ENCODE results near the gene SLC2A6. TPM values are rescaled to one million over a fixed set of nuclear protein-coding genes. Genes with fewer than 3 reads are reported as not detected.

The SLC2A6 gene
- total RNA-seq, 4 donors from 2014 or later = 2.1 to 4.9 (median 4.1) TPM

DNA sequence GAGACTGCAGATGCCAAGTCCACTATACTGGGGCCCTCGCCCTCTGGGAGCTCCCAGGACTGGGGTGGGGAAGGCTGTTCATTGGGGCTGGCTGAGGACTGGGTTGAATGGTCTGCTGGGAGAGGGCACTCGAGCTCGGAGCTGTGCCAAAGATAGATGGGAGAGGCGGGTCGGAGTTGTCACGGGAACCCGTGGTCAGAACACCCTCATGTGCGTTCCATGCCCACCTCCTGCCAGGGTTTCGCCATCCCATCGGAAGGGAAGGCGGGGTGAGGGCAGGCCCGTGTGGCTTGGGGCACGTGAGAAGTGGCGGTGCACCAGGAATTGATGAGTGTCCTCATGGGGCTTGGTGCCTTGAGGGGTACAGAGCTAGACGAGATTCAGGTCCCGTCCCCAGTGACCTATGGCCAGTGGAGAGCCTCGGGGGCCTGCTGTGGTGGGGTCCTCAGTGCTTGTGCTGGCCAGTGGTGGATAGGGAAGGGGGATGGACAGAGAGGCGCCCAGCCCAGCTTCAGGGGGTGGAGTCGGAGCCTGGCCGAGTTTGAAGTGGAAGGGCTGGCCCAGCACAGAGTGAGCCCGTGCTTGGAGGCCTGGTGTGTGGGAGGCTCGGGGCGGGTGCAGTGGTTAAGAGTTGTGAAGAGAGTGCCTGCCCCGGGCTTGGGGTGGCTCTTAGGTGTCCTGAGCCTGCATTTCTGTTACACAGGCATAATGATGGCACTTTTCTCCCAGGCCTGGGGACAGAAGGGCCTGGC, 14.9 kb downstream of the SLC2A6 start:
- ATAC-seq (ENCODE audit: low FRiP score) = no peak
- TF ChIP-seq CTCF (IDR thresholded peaks at IDR 0.05) = no peak
- DNase-seq (ENCODE audit: low spot score) = no peak

DNA sequence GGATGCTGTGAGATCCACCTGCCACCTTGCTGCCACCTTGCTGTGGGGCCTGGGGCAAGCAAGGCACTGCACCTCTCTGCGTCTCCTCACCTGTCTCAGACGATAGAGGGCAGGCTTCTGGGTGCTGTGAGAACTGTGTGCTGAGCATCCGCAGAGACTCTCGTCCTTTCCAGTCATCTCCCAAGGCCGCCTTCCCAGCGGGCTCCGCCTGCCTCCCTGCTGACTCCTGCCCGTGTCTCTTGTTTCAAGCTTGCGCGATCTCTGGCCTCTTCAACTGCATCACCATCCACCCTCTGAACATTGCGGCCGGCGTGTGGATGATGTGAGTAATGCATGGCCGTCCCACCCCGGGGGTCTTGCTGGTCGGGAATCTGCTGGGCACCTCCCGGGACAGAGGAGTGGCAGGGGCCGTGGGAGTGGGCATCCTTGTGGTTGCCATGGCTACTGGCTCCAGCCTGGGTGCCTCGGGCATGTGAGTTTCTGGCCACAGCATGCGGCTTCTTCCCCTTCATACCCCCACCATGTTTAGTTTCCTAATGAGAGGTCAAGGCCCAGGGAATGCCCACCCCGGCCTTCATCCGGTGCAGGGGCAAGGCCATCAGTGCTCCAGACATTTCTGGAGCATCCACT, 15.6 kb downstream of the SLC2A6 start:
- ATAC-seq (ENCODE audit: low FRiP score) = no peak
- TF ChIP-seq CTCF (IDR thresholded peaks at IDR 0.05) = no peak
- DNase-seq (ENCODE audit: low spot score) = no peak

DNA sequence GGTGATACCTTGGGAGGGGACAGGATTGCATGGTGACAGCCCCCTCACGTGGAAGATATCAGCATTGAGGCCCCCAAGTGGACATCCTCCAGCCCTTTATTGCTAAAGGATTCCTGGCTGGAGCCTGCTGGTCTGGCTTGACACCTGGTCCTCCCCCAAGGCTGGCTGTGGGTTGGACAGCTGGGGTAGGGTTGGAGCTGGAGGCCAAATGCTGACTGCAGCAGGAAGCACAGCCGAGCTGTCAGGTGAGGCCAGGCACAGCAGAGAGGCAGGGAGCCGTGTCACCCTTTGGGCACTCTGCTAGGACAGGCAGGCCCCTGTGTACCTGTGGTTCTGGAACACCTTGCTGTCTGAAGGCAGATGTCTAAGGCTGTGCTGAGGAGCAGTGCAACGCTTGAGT, 16.9 kb downstream of the SLC2A6 start:
- no peak for TF ChIP-seq CTCF (IDR thresholded peaks at IDR 0.05)
- no peak for ATAC-seq (ENCODE audit: low FRiP score)
- no peak for DNase-seq (ENCODE audit: low spot score)

DNA sequence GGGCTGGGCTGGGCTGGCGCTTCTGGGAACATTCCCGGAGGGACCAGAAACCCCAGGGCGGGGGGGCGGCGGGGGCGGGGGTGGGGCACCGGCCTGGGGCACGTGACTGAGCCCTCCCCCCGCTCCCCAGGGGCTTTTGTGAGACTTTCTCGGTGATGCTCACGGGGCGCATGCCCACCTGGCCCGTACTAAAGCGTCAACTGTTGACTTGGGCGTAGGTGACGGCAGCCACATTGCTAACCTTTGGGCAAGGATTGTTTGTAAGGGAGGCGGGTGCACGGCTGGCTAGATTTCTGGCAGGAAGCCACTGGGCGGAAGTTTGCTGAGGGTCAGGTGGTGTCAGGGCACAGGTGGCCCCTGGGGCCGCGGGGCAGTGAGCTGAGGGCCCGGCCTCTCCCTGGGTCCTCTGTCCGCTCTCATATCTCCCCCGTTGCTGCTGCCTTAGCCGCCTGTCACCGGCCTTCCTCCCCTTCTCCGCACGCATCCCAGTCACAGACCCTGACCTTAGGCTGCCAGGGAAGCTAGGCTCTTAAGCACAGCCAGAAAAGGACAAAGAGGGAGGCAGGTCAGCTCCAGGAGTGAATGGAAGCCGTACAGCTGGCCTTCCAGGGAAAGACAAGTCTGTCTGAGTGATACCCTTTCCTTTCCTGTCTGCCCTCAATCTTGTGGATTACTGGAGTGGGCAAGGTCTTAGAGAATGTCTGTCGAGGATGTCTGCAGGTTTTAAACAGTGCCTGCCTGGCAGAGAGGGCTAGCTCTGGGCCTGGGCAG, 18.3 kb downstream of the SLC2A6 start:
- DNase-seq (ENCODE audit: low spot score) (no peak), ATAC-seq (ENCODE audit: low FRiP score) (peak; percentile 8)
- no peak for TF ChIP-seq CTCF (IDR thresholded peaks at IDR 0.05)

- DNase-seq (ENCODE audit: low spot score) = peak; percentile 92
- peak; percentile 90 for ATAC-seq (ENCODE audit: low FRiP score)
- no peak for TF ChIP-seq CTCF (IDR thresholded peaks at IDR 0.05)
Measured at GRCh38 chr9:133459476-133460404, 19.2 kb downstream of the SLC2A6 start, which contains the start of gene CACFD1. Gene CACFD1, plus strand, starts transcription at chr9:133459978. Its CDS starts 89 bp downstream, at chr9:133460067.

DNA sequence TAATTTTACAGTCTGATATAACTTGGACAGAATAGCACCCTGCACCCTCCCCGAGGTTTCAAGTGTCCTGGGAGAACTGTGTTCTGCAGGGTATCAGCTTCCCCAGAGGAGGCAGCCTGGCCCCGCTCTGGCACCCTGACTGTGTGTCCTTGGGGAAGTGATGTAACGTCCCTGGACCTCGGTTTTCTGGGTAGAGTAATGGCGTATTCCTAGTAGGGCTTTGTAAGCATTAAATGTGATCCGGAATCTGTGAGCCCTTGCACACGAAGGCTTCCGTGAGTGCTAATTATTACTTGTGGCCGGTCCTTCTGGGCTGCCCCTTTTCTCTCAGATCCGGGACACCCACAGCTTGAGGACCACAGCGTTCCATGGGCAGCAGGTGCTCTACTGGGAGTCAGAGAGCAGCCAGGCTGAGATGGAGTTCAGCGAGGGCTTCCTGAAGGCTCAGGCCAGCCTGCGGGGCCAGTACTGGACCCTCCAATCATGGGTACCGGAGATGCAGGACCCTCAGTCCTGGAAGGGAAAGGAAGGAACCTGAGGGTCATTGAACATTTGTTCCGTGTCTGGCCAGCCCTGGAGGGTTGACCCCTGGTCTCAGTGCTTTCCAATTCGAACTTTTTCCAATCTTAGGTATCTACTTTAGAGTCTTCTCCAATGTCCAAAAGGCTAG, 20.1 kb downstream of the SLC2A6 start:
- no peak for TF ChIP-seq CTCF (IDR thresholded peaks at IDR 0.05)
- DNase-seq (ENCODE audit: low spot score) (no peak), ATAC-seq (ENCODE audit: low FRiP score) (no peak)
